Activated CD4-positive, alpha-beta T cell treated with anti-CD3 and anti-CD28 coated beads, Interleukin-2, amount 10 ng/mL, durations not matched to agents 7 days and 5 days (primary cell): ENCODE measurements around the gene TRIM7. TPM values are rescaled to one million over a fixed set of nuclear protein-coding genes. Genes with fewer than 3 reads are reported as not detected.
"Not testable (repeated sequence)": the region's sequence is repeated elsewhere in the genome, so short reads cannot be mapped to it uniquely, and the experiment has no call there.

ENCODE experiments used
- CTCF ChIA-PET: fragments of 350-600 bp; sonication (Branson Sonifier 250); formaldehyde crosslinking; loops from one replicate; lab custom pipeline; 2021; ENCODE audit warnings: antibody characterized with exemption; lab: Charles Lee
- POLR2A ChIA-PET: fragments of 350-600 bp; sonication (Branson Sonifier 250); formaldehyde crosslinking; loops from one replicate; lab custom pipeline; 2021; ENCODE audit warnings: antibody characterized with exemption; lab: Charles Lee
- DNase-seq: peaks from one replicate; pipeline ENCODE4 v3.0.0-alpha.2; 2020
- H3K27ac Mint-ChIP-seq: one replicate; pipeline ENCODE4 v1.8.0; 2021; ENCODE audit warnings: mild to moderate bottlenecking, moderate library complexity, mixed read lengths
- H3K27me3 Mint-ChIP-seq: one replicate; pipeline ENCODE4 v1.8.0; 2021; ENCODE audit warnings: mixed read lengths
- H3K36me3 Mint-ChIP-seq: one replicate; pipeline ENCODE4 v1.8.0; 2021; ENCODE audit warnings: low read depth, mixed read lengths
- H3K4me1 Mint-ChIP-seq: one replicate; pipeline ENCODE4 v1.8.0; 2021; ENCODE audit warnings: mixed read lengths
- H3K4me3 Mint-ChIP-seq: one replicate; pipeline ENCODE4 v1.8.0; 2021; ENCODE audit warnings: mild to moderate bottlenecking, moderate library complexity, mixed read lengths
- H3K9me3 Mint-ChIP-seq: one replicate; pipeline ENCODE4 v1.8.0; 2021; ENCODE audit warnings: mixed read lengths
- total RNA-seq, 2 experiments: library from RNA; stranded (reverse); gene quantifications; one replicate each; pipeline ENCODE4 v1.2.3, GENCODE V29; 2021

Gene TRIM7
- total RNA-seq, 2 experiments from 2014 or later: 0.29 to 0.84 TPM

GRCh38 chr5:181160152-181160754, 44.7 kb downstream of the TRIM7 start:
- Mint-ChIP-seq H3K4me3 (peak overlapping the region; percentile 64), H3K9me3 (no peaks in the 10 kb centered on the region), H3K4me1 (peaks cover 54% of the 10 kb centered on the region), H3K36me3 (no peaks in the 10 kb centered on the region), H3K27me3 (peaks cover 3% of the 10 kb centered on the region), H3K27ac (peak overlapping the region; percentile 96)
- peak; percentile 76 for DNase-seq
- POLR2A ChIA-PET: no interaction called here
- CTCF ChIA-PET: interaction anchor here (1.0 to 1.6 kb wide), 2 partner anchors 8 to 24 kb away, joined by 4 to 5 read pairs; no protein-coding TSS in a partner anchor

DNA sequence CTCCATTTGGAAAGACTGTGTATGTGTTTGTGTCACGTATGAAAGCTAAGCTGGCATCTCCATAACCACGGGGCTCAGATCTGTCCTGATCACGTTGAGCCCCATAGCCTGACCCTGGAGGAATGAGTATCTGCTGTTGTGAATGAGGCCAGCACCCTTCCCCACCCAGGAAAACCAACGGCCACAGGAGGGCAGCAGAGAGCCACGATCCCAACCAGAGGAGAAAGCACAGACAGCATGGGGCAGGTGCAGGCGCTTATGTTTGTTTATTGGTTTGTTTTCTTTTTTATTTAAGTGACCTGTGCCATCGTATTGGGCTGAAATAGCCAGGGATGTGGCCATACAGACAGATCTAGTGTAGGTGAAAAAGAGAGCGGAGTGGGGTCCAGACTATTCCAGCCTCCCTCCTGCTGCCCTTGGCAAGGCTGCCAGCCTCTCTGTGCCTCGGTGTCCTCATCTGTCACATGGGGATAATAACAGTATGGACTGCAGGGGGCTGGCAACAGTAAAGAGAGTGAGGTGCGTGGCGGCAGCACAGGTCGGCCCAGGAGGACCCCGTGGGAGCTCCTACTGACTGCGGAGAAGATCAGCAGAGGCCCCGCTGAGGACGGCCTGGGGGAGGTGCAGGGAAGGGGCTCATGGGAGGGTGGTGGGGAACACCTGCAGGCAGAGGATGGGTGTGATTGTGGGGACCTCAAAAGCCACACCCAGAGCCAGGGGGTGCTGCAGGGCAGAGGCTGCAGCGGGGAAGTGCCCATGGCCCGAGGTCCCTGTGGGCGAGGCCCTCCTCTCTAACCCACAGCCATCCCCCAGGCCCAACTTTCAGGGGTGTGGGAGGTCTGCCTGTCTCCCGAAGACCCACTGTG, 45.5 kb downstream of the TRIM7 start:
- CTCF ChIA-PET: interaction anchor here (0.7 to 1.6 kb wide), 3 partner anchors 9 to 25 kb away, joined by 3 to 5 read pairs (median 4); no protein-coding TSS in a partner anchor
- H3K4me1 Mint-ChIP-seq: peaks cover 51% of the 10 kb centered on the region
- H3K27ac Mint-ChIP-seq: peak overlapping the region; percentile 96
- peak overlapping the region; percentile 64 for H3K4me3 Mint-ChIP-seq
- H3K27me3 Mint-ChIP-seq: peaks cover 3% of the 10 kb centered on the region
- no peaks in the 10 kb centered on the region for H3K9me3 Mint-ChIP-seq
- DNase-seq: peak; percentile 93
- POLR2A ChIA-PET: no interaction called here
- no peaks in the 10 kb centered on the region for H3K36me3 Mint-ChIP-seq

- no peaks in the 10 kb centered on the region for H3K36me3 Mint-ChIP-seq
- ChIA-PET POLR2A (no interaction called here), CTCF (interaction anchor here (0.7 kb wide), 1 partner anchor 12 kb away, joined by 3 read pairs; no protein-coding TSS in a partner anchor)
- no peak for DNase-seq
- H3K4me1 Mint-ChIP-seq: peaks cover 48% of the 10 kb centered on the region
- H3K27ac Mint-ChIP-seq: no peak overlapping the region
- peaks cover 3% of the 10 kb centered on the region for H3K27me3 Mint-ChIP-seq
- H3K9me3 Mint-ChIP-seq: peaks cover 2% of the 10 kb centered on the region
- no peak overlapping the region for H3K4me3 Mint-ChIP-seq
Measured at GRCh38 chr5:181158869-181159268, 46.1 kb downstream of the TRIM7 start.

DNA sequence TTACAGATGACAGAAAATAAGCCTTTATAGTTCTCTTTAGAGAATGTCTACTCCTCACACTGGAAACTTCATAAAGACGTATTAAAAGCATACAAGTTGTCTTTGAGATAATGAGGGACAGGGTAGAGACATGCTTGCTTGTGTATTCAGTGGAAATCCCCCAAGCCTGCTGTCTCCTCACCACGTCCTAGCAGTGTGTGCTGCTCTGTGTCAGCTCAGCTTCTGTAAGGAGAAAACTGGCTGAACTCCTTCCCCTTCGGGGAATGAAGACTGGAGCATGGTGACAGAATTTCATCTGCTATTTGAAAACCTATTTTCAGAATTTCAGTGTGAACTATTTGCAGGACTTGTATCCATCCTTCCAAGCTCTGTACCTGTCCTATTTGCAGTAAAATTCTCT, 48.2 kb downstream of the TRIM7 start:
- Mint-ChIP-seq H3K9me3 (peaks cover 3% of the 10 kb centered on the region), H3K27ac (no peak overlapping the region), H3K4me3 (no peak overlapping the region), H3K27me3 (peaks cover 3% of the 10 kb centered on the region), H3K4me1 (peaks cover 30% of the 10 kb centered on the region), H3K36me3 (no peaks in the 10 kb centered on the region)
- ChIA-PET CTCF (interaction anchor here (1.7 kb wide), 1 partner anchor 95 kb away, joined by 3 read pairs; no protein-coding TSS in a partner anchor), POLR2A (no interaction called here)
- DNase-seq: no peak

- H3K9me3 Mint-ChIP-seq: peaks cover 3% of the 10 kb centered on the region
- peaks cover 8% of the 10 kb centered on the region for H3K27me3 Mint-ChIP-seq
- no peak for DNase-seq
- ChIA-PET CTCF (no interaction called here), POLR2A (no interaction called here)
- H3K4me3 Mint-ChIP-seq: no peak overlapping the region
- no peaks in the 10 kb centered on the region for H3K36me3 Mint-ChIP-seq
- H3K27ac Mint-ChIP-seq: no peak overlapping the region
- H3K4me1 Mint-ChIP-seq: peaks cover 10% of the 10 kb centered on the region
Measured at GRCh38 chr5:181153814-181154213, 51.2 kb downstream of the TRIM7 start.

DNA sequence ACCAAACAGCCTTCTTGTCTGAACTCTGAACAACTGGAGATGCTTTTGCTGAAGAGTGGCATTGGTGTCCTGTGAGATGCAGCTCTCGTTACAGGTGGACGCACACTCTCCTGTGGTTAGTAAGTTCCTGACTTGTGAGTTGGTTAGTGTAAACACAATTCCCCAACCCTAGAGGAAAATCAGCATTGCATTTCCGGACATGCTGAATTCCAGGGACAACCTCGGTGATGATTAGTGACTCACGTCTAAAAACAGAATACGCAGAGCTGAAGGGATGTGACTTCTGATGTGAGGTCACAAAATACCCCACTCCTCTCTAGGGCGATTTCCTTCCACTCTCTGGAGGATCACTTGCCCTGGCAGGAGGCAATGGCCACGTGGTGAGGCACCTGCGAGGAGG, 52.6 kb downstream of the TRIM7 start:
- Mint-ChIP-seq H3K4me3 (no peak overlapping the region), H3K36me3 (no peaks in the 10 kb centered on the region), H3K27ac (no peak overlapping the region), H3K9me3 (peaks cover 3% of the 10 kb centered on the region), H3K27me3 (peaks cover 7% of the 10 kb centered on the region), H3K4me1 (peaks cover 10% of the 10 kb centered on the region)
- DNase-seq: no peak
- POLR2A ChIA-PET: interaction anchor here (0.7 kb wide), 1 partner anchor 110 kb away, joined by 3 read pairs; no protein-coding TSS in a partner anchor
- CTCF ChIA-PET: interaction anchor here (0.9 to 1.1 kb wide), 3 partner anchors 15 to 334 kb away, joined by 3 read pairs; no protein-coding TSS in a partner anchor

- POLR2A ChIA-PET: no interaction called here
Measured at GRCh38 chr5:181151146-181151545, 53.9 kb downstream of the TRIM7 start.

DNA sequence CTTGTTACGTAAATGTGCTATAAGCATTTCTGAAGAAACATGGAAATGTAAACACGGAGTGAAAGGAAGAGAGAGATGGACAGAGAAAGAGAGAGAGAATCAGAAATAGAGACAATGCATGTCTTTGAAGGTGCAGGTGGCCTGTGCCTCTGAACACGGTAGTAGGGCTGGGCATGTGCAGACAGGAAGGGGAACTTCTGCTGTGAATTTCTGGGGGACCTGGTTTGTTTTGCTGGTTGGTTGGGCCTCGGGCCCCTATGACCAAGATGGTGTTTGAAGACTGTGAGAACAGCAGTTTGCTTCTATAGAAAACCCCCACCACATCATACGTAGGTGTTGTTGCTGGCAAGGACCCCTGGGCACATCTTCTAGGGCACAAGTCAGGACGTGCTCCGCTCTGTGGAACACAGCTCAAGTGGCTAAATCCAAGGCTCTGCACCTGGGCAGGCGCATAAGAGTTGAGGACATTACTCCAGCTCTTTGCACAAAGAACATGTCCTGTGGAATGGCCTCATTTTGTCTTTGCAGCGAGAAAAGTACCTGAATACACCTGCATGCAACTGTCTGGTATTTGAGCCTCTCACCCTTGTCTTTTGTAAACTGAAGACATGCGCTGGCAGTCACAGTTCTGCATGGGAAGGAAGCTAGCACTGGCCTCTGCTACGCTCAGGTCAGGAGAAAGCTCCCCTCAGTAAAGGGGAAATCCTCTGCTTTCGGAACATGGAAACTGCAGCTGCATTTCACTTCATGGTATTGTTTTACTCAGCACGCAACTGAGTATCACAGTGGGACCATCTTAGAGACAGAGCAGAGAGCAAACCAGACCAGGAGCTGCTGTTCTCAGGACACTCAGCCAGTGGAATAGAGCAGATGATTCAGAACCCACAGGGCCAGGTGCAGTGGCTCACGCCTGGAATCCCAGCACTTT, 54.9 kb downstream of the TRIM7 start:
- Mint-ChIP-seq H3K27me3 (peaks cover 12% of the 10 kb centered on the region), H3K9me3 (peaks cover 6% of the 10 kb centered on the region), H3K27ac (no peak overlapping the region), H3K4me3 (no peak overlapping the region), H3K36me3 (no peaks in the 10 kb centered on the region), H3K4me1 (peaks cover 6% of the 10 kb centered on the region)
- ChIA-PET POLR2A (no interaction called here), CTCF (interaction anchor here (0.6 kb wide), 1 partner anchor 57 kb away, joined by 3 read pairs; no protein-coding TSS in a partner anchor)
- DNase-seq: no peak

More at GRCh38 chr5:181151146-181151545, 53.9 kb downstream of the TRIM7 start:
- Mint-ChIP-seq H3K9me3 (peaks cover 6% of the 10 kb centered on the region), H3K27ac (no peak overlapping the region), H3K27me3 (peaks cover 10% of the 10 kb centered on the region), H3K4me1 (peaks cover 8% of the 10 kb centered on the region), H3K4me3 (no peak overlapping the region), H3K36me3 (no peaks in the 10 kb centered on the region)
- CTCF ChIA-PET: interaction anchor here (1.1 kb wide), 1 partner anchor 26 kb away, joined by 3 read pairs; no protein-coding TSS in a partner anchor
- no peak for DNase-seq

DNA sequence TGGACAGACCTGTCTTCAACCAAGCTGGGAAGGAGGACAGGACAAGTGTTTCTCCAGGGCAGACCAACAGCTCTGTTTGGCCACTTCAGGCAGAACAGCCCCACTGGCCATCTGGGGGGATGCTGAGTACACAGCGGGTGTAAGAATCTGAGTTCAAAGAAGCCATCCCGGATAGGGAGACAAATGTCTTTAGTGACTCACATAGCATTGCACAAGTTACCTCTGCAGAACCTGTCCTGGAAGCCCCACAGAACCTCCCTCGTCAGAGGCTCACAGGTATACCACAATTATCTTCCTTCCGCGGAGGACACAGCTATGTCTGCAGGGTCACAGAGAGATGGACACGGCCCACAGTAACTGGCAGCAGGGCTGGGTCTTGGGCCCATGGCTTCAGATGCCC, 55.6 kb downstream of the TRIM7 start:
- H3K9me3 Mint-ChIP-seq: peaks cover 9% of the 10 kb centered on the region
- no peak overlapping the region for H3K4me3 Mint-ChIP-seq
- POLR2A ChIA-PET: no interaction called here
- peaks cover 5% of the 10 kb centered on the region for H3K4me1 Mint-ChIP-seq
- no peaks in the 10 kb centered on the region for H3K36me3 Mint-ChIP-seq
- H3K27ac Mint-ChIP-seq: no peak overlapping the region
- peaks cover 14% of the 10 kb centered on the region for H3K27me3 Mint-ChIP-seq
- CTCF ChIA-PET: no interaction called here
- DNase-seq: no peak

- H3K27ac Mint-ChIP-seq, H3K36me3 Mint-ChIP-seq, H3K4me1 Mint-ChIP-seq, POLR2A ChIA-PET, H3K4me3 Mint-ChIP-seq, DNase-seq, H3K9me3 Mint-ChIP-seq: not testable (repeated sequence)
- H3K27me3 Mint-ChIP-seq: peaks cover 19% of the 10 kb centered on the region
- CTCF ChIA-PET: interaction anchor here (0.7 kb wide), 1 partner anchor 12 kb away, joined by 3 read pairs; no protein-coding TSS in a partner anchor
Measured at GRCh38 chr5:181146927-181147636, 57.9 kb downstream of the TRIM7 start, which contains the start of gene OR2V2. OR2V2 (plus strand) TSS chr5:181147586; CDS start chr5:181154943, 7,357 bp downstream.

DNA sequence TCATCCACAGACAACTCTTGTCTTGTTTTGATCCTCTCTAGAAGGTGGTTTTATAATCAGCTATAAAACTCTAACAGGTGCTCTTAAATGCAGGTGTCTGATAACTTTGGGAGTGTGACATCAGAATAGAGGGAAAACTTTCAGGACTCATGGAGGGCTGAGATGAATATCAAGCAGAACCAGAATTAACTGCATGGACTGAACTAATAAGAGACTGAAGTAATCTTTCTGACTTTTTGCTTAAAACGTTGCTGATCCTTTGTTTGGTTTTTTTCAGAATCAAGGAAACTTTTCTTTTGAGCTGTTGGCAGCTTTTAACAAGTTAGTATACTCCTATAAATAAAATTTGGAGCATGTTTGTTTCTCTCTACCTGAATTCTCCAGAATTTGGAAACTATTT, 59.9 kb downstream of the TRIM7 start:
- DNase-seq: no peak
- Mint-ChIP-seq H3K27me3 (peaks cover 26% of the 10 kb centered on the region), H3K36me3 (no peaks in the 10 kb centered on the region), H3K4me1 (no peaks in the 10 kb centered on the region), H3K27ac (no peak overlapping the region), H3K4me3 (no peak overlapping the region), H3K9me3 (peaks cover 14% of the 10 kb centered on the region)
- POLR2A ChIA-PET: interaction anchor here (0.6 kb wide), 1 partner anchor 457 kb away, joined by 4 read pairs; no protein-coding TSS in a partner anchor
- CTCF ChIA-PET: no interaction called here
